ENCODE measurements around the gene TSR2. TPM values are rescaled to one million over a fixed set of nuclear protein-coding genes. Genes with fewer than 3 reads are reported as not detected.

TSR2 gene, protein sequence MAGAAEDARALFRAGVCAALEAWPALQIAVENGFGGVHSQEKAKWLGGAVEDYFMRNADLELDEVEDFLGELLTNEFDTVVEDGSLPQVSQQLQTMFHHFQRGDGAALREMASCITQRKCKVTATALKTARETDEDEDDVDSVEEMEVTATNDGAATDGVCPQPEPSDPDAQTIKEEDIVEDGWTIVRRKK
- total RNA-seq: 11.9 TPM

DNA sequence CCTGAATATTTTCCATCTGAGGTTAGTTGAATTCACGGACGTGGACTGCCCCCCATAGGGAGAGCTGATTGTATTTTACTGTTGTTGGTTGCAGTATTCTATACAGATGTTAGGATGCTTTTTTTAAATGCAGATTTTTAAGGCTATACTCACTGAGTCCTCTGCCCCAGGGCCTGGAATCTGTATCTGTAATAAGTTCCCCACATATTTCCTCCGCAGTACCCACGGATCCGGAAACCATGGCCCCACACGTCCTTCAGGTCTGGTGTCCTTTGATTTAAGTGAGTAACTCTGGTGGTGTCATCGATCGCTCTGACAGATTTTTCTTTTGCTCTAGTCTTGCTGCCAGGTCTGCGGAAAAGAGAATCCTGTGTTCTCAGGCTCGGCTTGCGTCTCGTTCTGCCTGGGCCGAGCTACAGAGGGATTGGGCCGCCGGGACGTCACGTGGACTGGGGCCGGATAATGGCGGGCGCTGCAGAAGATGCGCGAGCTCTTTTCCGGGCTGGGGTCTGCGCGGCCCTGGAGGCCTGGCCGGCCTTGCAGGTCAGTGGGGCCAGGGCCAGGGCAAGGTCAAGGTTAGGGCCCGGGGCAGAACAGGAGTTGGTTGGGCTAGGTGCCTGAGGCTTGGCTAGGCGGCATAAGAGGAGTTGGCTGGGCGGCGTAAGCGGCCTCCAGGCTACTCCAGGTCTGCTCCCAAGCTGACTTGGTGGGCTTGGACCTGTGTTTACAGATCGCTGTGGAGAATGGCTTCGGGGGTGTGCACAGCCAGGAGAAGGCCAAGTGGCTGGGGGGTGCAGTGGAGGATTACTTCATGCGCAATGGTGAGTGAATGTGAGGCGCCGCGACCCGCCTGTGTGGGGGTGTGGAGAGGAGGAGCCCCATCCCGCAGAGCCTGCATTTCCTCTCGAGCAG, at the start of gene TSR2:
Gene TSR2, plus strand, starts transcription at position 445 of the 912 bp plus-strand sequence. Its CDS starts 18 bp downstream, at position 463.
- DNase-seq: peak; percentile 78

GRCh38 chrX:54397113-54397512, 43.1 kb upstream of the TSR2 start:
- no peak for DNase-seq

GRCh38 chrX:54407266-54407665, 32.9 kb upstream of the TSR2 start:
- DNase-seq: no peak

DNA sequence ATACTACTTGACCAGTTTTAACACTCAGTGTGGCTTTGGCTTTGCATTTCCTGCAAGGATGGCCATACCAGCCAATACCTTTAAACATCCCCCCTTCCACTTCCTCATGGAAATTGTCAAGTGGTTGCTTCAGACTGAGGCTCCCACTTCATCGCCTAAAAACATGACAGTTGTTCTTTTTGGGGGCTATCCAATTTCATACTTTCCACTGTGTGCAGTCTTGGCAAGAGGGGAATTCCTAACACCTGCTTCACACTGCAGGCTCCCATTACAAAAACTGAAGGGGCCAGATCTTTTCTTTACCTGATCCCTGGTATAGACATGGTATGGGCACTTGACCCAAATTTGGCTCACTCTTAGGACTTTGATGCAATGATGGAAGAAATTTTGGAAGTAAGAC, 28.5 kb upstream of the TSR2 start:
- no peak for DNase-seq

DNA sequence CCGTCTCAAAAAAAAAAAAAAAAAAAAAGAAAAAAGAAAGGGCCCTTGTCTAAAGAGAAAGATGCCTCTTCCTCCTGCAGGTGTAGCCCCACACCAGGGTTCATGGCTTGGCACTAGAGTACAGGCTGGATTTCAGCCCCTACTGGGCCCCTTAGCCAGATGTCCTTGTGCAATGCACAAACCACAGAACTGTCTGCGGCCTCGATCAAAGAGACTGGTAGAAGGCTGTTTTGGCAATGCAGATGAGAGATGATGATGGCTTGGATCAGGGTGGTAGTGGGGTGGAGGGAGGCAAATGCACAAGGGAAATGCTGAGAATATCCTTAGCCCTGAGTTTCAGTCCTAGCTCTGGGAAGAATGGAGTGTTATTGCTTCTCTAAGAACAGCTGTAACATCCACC, 26.5 kb upstream of the TSR2 start:
- DNase-seq: no peak

DNA sequence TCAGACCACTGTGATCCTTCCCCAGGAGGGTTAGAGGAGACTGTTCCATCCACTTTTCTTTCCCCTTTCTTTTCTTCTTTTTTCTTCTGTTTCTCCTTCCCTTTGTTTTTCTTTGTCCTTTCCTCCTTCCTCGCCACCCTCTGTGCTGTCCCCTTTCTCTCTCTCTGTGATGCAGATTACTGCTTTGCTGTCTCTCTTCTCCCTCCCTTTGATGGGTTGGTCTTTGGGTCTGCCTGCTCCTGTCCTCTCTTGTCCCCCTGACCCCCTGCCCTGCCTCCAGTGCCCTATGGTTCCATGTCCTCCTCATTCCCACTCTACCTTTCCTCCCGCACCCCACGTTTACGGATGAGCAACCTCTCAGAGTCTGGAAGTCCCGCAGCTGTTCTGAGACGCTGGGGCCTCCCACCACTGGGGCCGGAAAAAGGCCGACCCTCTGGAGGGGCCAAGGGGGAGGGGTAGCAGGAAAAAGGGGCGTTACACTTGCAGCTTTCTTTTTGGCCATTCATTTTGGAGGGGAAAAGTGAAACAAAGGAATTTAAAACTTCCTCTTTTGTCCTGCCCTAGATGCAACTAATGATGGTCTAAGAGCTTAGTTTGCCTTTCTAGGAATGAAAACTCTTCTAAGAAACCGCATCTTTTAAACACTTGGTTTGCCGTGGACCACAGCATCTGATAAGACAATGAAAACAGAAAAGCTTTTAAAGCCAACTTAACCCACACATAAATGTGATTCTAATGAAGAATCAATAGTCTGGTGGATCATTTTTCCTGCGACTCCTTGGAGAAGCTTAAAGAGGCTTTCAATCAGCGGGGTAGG, 24.5 kb upstream of the TSR2 start:
- DNase-seq: no peak

DNA sequence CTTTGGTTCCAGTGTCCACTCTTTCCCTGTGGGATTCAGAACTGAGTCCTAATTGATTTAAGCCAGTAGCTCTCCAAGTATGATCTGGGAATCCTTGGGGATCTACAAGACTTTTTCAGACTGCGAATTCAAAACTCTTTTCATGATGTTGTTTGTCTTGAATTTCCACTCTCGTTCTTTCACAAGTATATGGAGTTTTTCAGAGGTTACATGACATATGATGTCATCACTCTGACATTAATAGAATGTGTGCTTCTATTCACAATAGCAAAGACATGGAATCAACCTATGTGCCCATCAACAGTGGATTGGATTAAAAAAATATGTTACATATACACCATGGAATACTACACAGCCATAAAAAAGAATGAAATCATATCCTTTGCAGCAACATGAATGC, 23.2 kb upstream of the TSR2 start:
- DNase-seq: no peak

DNA sequence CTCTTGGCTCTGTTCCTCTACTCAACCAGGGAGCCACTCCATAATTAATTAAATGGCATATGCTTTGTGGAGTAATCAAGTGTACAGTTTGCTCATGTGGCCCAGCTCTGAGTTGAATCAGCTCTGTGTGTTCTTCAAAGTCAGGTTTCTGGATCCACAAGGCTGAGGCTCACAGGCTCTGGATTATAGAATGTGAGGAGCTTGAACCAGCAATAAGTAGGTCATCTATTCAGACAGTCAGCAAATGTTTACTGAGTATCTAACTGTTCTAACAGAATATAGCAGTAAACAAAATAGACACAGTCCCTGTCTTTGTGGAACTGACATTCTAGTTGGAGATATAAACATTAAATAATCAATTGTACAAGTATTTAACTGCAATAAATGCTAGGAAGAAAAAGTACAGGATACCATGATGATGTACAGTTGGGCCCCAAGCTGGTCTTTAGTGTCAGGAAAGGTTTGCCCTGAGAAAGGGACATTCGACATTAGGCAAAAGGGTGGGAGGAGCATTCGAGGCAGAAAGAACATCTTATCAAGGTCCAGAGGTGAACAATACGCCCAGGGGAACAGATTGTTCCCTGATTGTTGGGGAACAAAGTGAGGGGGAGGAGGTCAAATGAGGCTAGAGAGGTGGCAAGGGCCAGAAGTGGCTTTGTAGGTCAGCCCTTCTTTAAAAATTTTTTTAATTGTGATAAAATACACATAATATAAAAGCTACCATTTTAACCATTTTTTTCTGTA, 20.5 kb upstream of the TSR2 start:
- DNase-seq: no peak

- no peak for DNase-seq
Measured at GRCh38 chrX:54422168-54422567, 18.0 kb upstream of the TSR2 start.

DNA sequence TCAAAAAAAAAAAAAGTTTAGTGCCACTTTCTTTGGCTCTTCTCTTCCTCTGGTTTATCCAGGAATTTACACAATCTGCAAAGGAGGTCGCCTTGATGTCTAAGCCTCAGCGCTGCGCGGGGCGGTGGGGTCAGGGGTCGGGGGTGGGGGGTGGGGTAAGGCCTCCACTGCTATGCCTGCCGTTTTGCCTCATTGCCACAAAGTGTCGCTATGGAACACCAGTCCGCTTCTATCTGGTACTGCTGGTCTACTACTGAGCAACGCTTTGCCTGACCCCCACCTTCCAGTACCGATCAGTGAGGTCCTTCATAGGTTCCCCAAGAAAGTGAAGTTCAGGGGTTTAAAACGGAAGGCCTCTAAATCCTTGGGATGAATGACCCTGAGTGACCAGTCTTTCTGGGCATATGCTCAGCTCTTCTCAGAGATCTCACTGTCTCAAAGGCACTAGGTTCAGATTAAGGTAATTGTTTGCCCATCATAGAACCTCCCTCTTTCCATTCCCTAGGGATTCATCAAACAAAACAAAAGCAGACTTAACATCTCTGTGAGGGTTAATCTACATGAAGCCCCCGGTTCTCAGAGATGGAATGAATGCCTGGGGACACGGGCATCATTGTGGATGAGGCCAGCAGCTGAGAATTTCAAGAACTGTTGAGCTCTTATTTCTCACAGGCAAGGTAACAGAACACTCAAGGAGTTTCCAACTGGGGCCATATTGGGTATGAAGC, 16.9 kb upstream of the TSR2 start:
- no peak for DNase-seq

DNA sequence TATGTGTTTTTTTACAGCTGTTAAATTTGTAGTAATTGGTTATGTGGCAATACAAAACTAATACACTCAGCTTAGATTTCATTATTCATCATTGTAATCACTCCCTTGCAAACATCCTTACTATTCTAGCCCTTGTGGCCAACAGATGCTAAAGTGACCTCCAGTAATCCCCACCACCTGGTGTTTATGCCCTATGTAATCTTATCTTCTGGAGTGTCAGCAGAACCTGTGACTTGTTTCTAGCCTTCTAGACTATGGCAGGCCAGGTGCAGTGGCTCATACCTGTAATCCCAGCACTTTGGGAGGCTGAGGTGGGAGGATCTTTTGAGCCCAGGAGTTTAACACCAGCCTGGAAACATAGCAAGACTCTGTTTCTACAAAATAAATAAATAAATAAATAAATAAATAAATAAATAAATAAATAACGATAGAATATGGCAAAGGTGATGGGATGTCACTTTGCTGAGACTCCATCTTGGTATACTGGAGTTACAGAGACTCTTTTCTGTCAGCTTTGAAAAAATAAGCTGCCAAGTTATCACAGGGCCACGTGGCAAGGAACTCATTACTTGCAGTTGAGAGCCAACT, 12.3 kb upstream of the TSR2 start:
- DNase-seq: no peak

DNA sequence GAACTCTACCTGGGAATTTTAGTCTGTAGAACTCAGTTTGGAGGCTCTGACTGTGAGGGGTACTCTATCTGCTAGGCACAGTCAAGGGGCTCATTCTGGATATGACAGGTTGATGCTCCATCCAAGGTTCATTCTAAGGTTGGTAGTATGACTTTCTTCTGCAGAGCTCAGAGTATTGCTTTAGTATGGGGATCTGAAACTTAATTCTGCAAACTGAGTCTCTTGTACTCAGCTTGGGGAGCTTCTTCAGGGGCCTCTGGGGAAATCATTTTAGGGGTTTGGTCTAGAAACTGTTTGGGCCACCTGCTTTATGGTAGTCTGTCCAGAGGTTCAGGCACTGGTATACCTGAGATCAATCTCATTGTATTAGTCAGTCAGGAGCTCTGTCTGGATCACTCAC, 9.7 kb upstream of the TSR2 start:
- DNase-seq: no peak

GRCh38 chrX:54435121-54435520, 5.1 kb upstream of the TSR2 start:
- no peak for DNase-seq

DNA sequence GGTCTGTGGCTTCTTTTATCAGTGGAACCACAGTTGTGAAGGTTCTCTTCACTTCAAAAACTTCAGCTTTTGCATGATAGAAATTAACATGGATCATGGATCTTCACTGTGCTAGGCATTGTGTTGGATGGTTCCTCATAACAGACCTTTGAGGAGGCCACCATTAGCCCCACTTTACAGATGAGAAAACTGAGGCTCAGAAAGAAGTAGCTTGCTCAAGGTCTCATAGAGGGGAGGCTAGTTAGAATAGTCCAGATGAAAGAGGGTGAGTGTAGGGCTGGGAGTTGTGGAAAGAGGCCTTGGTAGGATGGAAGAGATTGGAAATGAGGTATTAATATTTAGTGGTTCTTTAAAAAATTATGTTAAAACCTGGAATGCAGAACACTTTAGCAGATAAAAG, 2.6 kb downstream of the TSR2 start:
- no peak for DNase-seq

- no peak for DNase-seq
Measured at GRCh38 chrX:54444752-54445151, 4.5 kb downstream of the TSR2 start.

DNA sequence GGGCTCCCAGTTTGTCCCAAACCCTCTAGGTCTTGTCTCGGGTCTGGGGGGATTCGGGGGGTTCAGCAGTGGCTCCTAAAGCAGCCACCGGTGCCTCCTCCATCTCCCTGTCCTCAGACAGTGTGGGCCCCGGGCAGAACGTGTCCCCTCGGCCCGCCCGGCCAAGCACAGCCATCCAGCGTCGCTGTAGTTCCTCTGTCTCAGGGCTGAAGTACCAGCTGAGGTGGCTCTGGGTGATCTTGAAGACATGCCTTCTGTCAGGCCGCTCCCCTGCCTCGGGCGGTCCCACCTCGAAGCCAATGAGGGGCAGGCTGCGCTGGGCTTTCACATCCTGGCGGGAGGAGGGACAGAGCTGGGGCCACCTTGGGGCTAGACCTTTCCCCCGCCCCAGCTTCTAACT, 5.9 kb downstream of the TSR2 start:
- DNase-seq: no peak

GRCh38 chrX:54447461-54447860, 7.3 kb downstream of the TSR2 start:
- no peak for DNase-seq

GRCh38 chrX:54449929-54450328, 9.7 kb downstream of the TSR2 start:
- DNase-seq: no peak

- DNase-seq: no peak
Measured at GRCh38 chrX:54452920-54453319, 12.7 kb downstream of the TSR2 start.

GRCh38 chrX:54470054-54470760, 30.0 kb downstream of the TSR2 start:
- no peak for DNase-seq
